ENCODE measurements around the gene ASCC1.
A peak's percentile ranks its signal among the peaks of the same experiment; 100 is the strongest.

GRCh38 chr10:72242675-72243074 is 26.6 kb upstream of the ASCC1 start:
- no peak for TF ChIP-seq CTCF (IDR thresholded peaks at IDR 0.05)
- TF ChIP-seq POLR2AphosphoS5 (IDR thresholded peaks at IDR 0.05), result peak; percentile 28 to 66 (median 36)
- TF ChIP-seq EP300 (IDR thresholded peaks at IDR 0.05), result peak in 1 of 4 donors; percentile 52

Measured in sigmoid colon (tissue), 4 donors.